Neural progenitor cell (in vitro differentiated cells): ENCODE data around the gene OGG1. TPM values are rescaled to one million over a fixed set of nuclear protein-coding genes. Genes with fewer than 3 reads are reported as not detected.

Source experiments
- DNase-seq: peaks from one replicate; pipeline ENCODE4 v3.0.0-alpha.2; 2016; ENCODE audit warnings: low spot score
- H2AFZ ChIP-seq: fragments of 200-600 bp; sonication (generic); replicated peaks from 2 replicates; pipeline ENCODE4 v1.6.1; 2016; ENCODE audit warnings: antibody characterized with exemption
- H3F3A ChIP-seq: fragments of 200-600 bp; sonication (generic); 2 replicates; pipeline ENCODE4 v1.6.1; 2016; ENCODE audit warnings: antibody characterized with exemption, low read depth
- H3K27ac ChIP-seq: fragments of 200-600 bp; sonication (generic); 2 replicates; pipeline ENCODE4 v1.5.1; 2016; ENCODE audit warnings: mild to moderate bottlenecking
- H3K27me3 ChIP-seq: fragments of 200-600 bp; sonication (generic); 2 replicates; pipeline ENCODE4 v1.6.1; 2016; ENCODE audit warnings: mild to moderate bottlenecking, moderate library complexity
- H3K36me3 ChIP-seq: fragments of 200-600 bp; sonication (generic); 2 replicates; pipeline ENCODE4 v1.5.1; 2016
- H3K4me1 ChIP-seq: fragments of 200-600 bp; sonication (generic); 2 replicates; pipeline ENCODE4 v1.6.1; 2016; ENCODE audit warnings: mixed run types
- H3K4me2 ChIP-seq: fragments of 200-600 bp; sonication (generic); 2 replicates; pipeline ENCODE4 v1.6.1; 2016
- H3K4me3 ChIP-seq: fragments of 200-600 bp; sonication (generic); 2 replicates; pipeline ENCODE4 v1.5.1; 2016
- H3K79me2 ChIP-seq: fragments of 200-600 bp; sonication (generic); 2 replicates; pipeline ENCODE4 v1.6.1; 2016; ENCODE audit warnings: low read depth
- H3K9ac ChIP-seq: fragments of 200-600 bp; sonication (generic); 2 replicates; pipeline ENCODE4 v1.6.1; 2016
- H3K9me3 ChIP-seq: fragments of 200-600 bp; sonication (generic); 2 replicates; pipeline ENCODE4 v1.5.1; 2016; ENCODE audit warnings: low read depth
- H4K20me1 ChIP-seq: fragments of 200-600 bp; sonication (generic); 2 replicates; pipeline ENCODE4 v1.6.1; 2016; ENCODE audit warnings: low read depth
- H3K27ac Mint-ChIP-seq: 3 replicates; pipeline ENCODE4 v1.8.0; 2021; ENCODE audit warnings: mixed read lengths
- H3K27me3 Mint-ChIP-seq: 2 replicates; pipeline ENCODE4 v1.8.0; 2022; ENCODE audit warnings: low read depth, mild to moderate bottlenecking, inconsistent platforms, moderate library complexity, mixed read lengths; ENCODE audit not compliant: insufficient read depth
- H3K36me3 Mint-ChIP-seq: 3 replicates; pipeline ENCODE4 v1.8.0; 2021; ENCODE audit warnings: mixed read lengths
- H3K4me1 Mint-ChIP-seq: 3 replicates; pipeline ENCODE4 v1.8.0; 2021; ENCODE audit warnings: mixed read lengths
- H3K4me3 Mint-ChIP-seq: 3 replicates; pipeline ENCODE4 v1.8.0; 2021; ENCODE audit warnings: mild to moderate bottlenecking, moderate library complexity, mixed read lengths
- H3K9me3 Mint-ChIP-seq: 3 replicates; pipeline ENCODE4 v1.8.0; 2020; ENCODE audit warnings: mixed read lengths
- EZH2 ChIP-seq: fragments of 200-600 bp; sonication (generic); IDR thresholded peaks from 2 replicates; pipeline ENCODE4 v1.6.1; 2017; ENCODE audit warnings: antibody characterized with exemption, mild to moderate bottlenecking, moderate library complexity
- EZH2phosphoT487 ChIP-seq: fragments of 200-600 bp; sonication (generic); IDR thresholded peaks from 2 replicates; pipeline ENCODE4 v1.6.1; 2017; ENCODE audit warnings: antibody characterized with exemption
- total RNA-seq: library from RNA; depleted of rRNA; stranded (reverse); fragments of >200 nt; gene quantifications from 2 replicates; pipeline ENCODE4 v1.2.3, GENCODE V29; 2015; ENCODE audit warnings: low replicate concordance
- TF ChIP-seq, protein P1 (sequence below): fragments of 200-600 bp; sonication (generic); IDR thresholded peaks from 2 replicates; pipeline ENCODE4 v1.5.1; 2017; ENCODE audit warnings: antibody characterized with exemption, mild to moderate bottlenecking

OGG1 gene
- total RNA-seq, 1 donor from 2014 or later = 15.8 TPM

DNA sequence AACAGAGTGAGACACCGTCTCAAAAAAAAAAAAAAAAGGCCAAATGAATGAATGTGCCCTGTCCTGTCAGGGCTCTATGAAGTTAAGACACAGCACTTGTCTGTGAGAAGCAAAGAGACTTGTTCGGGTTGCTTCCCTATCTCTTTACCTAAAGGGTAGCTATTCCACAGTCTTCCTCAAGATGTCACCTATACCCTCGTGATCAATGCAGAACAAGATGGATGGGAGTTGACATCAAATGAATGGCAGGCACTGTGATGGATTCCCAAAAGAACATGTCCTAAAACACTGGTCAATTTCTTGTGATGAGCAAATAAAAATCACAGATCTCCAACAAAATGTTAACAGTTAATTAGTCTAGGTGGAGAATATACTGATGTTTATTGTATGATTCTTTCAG lies 33.0 kb downstream of the OGG1 start:
- Histone ChIP-seq H3F3A (peaks cover 7% of the 10 kb centered on the region), H3K4me2 (no peak overlapping the region), H3K27ac (no peak overlapping the region), H3K27me3 (no peaks in the 10 kb centered on the region), H3K79me2 (no peaks in the 10 kb centered on the region), H3K9ac (no peak overlapping the region), H3K9me3 (no peaks in the 10 kb centered on the region), H2AFZ (no peak overlapping the region), H3K4me3 (no peak overlapping the region), H3K36me3 (peaks cover 10% of the 10 kb centered on the region), H4K20me1 (no peaks in the 10 kb centered on the region), H3K4me1 (no peaks in the 10 kb centered on the region)
- Mint-ChIP-seq H3K27me3 (no peaks in the 10 kb centered on the region), H3K27ac (no peak overlapping the region), H3K4me1 (no peaks in the 10 kb centered on the region), H3K4me3 (no peak overlapping the region), H3K9me3 (no peaks in the 10 kb centered on the region), H3K36me3 (peaks cover 24% of the 10 kb centered on the region)
- TF ChIP-seq, protein P1, sequence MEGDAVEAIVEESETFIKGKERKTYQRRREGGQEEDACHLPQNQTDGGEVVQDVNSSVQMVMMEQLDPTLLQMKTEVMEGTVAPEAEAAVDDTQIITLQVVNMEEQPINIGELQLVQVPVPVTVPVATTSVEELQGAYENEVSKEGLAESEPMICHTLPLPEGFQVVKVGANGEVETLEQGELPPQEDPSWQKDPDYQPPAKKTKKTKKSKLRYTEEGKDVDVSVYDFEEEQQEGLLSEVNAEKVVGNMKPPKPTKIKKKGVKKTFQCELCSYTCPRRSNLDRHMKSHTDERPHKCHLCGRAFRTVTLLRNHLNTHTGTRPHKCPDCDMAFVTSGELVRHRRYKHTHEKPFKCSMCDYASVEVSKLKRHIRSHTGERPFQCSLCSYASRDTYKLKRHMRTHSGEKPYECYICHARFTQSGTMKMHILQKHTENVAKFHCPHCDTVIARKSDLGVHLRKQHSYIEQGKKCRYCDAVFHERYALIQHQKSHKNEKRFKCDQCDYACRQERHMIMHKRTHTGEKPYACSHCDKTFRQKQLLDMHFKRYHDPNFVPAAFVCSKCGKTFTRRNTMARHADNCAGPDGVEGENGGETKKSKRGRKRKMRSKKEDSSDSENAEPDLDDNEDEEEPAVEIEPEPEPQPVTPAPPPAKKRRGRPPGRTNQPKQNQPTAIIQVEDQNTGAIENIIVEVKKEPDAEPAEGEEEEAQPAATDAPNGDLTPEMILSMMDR = peak; percentile 25
- TF ChIP-seq EZH2phosphoT487 = no peak
- no peak for DNase-seq

DNA sequence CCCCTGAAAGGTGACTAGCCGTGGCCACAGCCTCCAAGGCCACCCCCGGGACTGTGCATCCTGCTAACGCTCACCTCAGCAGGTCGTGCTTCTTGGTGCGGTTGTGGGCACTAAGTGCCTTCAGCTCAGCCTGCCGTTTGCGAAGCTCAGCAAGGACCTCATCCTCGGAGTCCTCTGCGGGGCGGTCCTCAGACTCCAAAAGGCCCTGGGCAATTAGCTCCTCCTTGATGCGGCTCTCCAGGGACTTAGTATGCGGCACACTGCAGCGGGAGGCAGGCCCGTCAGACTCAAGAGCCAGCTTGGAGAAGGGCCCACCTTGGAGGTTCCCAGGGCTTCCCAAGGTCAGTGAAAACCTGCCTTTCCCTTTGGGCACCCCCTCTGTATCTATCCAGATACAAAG lies 34.2 kb downstream of the OGG1 start:
- no peak overlapping the region for H3K4me3 Mint-ChIP-seq
- Histone ChIP-seq H3K4me3 (no peak overlapping the region), H3K9ac (no peak overlapping the region), H3F3A (peaks cover 7% of the 10 kb centered on the region), H3K79me2 (no peaks in the 10 kb centered on the region), H3K36me3 (peaks cover 10% of the 10 kb centered on the region), H3K4me2 (no peak overlapping the region), H2AFZ (no peak overlapping the region), H3K27me3 (no peaks in the 10 kb centered on the region), H4K20me1 (no peaks in the 10 kb centered on the region), H3K9me3 (no peaks in the 10 kb centered on the region), H3K27ac (no peak overlapping the region), H3K4me1 (no peaks in the 10 kb centered on the region)
- TF ChIP-seq EZH2 = no peak
- TF ChIP-seq, protein P1 = no peak
- no peak for TF ChIP-seq EZH2phosphoT487
- no peak for DNase-seq
- H3K9me3 Mint-ChIP-seq = no peaks in the 10 kb centered on the region
- peaks cover 26% of the 10 kb centered on the region for H3K36me3 Mint-ChIP-seq
- no peaks in the 10 kb centered on the region for H3K4me1 Mint-ChIP-seq
- H3K27ac Mint-ChIP-seq = no peak overlapping the region
- H3K27me3 Mint-ChIP-seq = no peaks in the 10 kb centered on the region

DNA sequence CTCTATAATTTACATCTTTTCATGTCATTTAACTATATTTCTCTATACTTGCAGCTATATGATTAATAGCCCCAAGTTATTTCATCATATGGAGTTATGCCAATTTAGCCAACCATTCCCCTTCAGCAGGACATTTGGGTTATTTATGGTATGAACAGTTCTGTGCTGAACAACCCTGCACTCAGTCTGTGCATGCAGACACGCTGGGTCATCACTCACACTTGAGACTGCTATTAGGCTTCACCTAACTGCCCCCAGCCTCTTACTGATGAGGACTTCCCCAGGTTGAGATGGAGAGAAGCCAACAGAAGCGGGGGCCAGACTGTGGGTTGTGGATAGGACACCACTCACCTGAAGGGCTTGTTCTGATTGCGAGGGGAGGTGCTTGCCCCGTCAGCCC lies 35.2 kb downstream of the OGG1 start:
- Mint-ChIP-seq H3K27ac (no peak overlapping the region), H3K9me3 (no peaks in the 10 kb centered on the region), H3K27me3 (no peaks in the 10 kb centered on the region), H3K4me3 (no peak overlapping the region), H3K36me3 (peaks cover 30% of the 10 kb centered on the region), H3K4me1 (no peaks in the 10 kb centered on the region)
- H3F3A ChIP-seq = peaks cover 7% of the 10 kb centered on the region
- peaks cover 10% of the 10 kb centered on the region for H3K36me3 ChIP-seq
- no peak overlapping the region for H3K9ac ChIP-seq
- no peaks in the 10 kb centered on the region for H3K9me3 ChIP-seq
- H3K4me2 ChIP-seq = no peak overlapping the region
- H3K79me2 ChIP-seq = no peaks in the 10 kb centered on the region
- H3K27ac ChIP-seq = no peak overlapping the region
- H2AFZ ChIP-seq = no peak overlapping the region
- H3K27me3 ChIP-seq = no peaks in the 10 kb centered on the region
- DNase-seq = no peak
- TF ChIP-seq EZH2phosphoT487 (no peak), EZH2 (no peak)
- TF ChIP-seq, protein P1 = no peak
- H4K20me1 ChIP-seq = no peaks in the 10 kb centered on the region
- H3K4me3 ChIP-seq = no peak overlapping the region
- H3K4me1 ChIP-seq = no peaks in the 10 kb centered on the region

DNA sequence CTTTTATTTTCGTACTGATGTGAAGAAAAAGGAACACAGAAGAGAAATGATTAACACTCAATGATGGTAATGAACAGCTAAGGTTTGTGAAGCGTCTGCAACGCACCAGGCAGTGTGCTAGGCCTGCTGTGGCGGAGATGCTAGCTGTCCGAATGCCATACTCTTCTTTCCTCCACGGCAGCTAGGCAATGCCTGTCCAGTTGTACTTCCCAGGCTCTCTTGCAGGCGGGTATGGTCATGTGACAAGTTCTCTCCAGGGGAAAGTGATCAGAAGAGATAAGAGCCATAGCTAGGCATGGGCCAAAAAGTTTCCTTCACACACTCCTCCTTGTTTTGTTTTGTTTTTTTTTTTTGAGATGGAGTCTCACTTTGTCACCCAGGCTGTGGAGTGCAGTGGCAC lies 35.9 kb downstream of the OGG1 start:
- Histone ChIP-seq H2AFZ (no peak overlapping the region), H3K27me3 (no peaks in the 10 kb centered on the region), H3K4me3 (no peak overlapping the region), H3K9ac (no peak overlapping the region), H3K36me3 (peaks cover 10% of the 10 kb centered on the region), H4K20me1 (no peaks in the 10 kb centered on the region), H3K27ac (no peak overlapping the region), H3K4me2 (no peak overlapping the region), H3K79me2 (peaks cover 1% of the 10 kb centered on the region), H3K9me3 (no peaks in the 10 kb centered on the region), H3K4me1 (no peaks in the 10 kb centered on the region), H3F3A (peaks cover 7% of the 10 kb centered on the region)
- DNase-seq = no peak
- peak overlapping the region; percentile 21 for H3K27ac Mint-ChIP-seq
- H3K9me3 Mint-ChIP-seq = no peaks in the 10 kb centered on the region
- H3K4me1 Mint-ChIP-seq = no peaks in the 10 kb centered on the region
- TF ChIP-seq EZH2phosphoT487 = no peak
- no peak for TF ChIP-seq EZH2
- TF ChIP-seq, protein P1 = no peak
- no peak overlapping the region for H3K4me3 Mint-ChIP-seq
- H3K27me3 Mint-ChIP-seq = no peaks in the 10 kb centered on the region
- H3K36me3 Mint-ChIP-seq = peaks cover 35% of the 10 kb centered on the region
